Measurements from ENCODE around the gene DENND1B.
A peak's percentile ranks its signal among the peaks of the same experiment; 100 is the strongest.

DNA sequence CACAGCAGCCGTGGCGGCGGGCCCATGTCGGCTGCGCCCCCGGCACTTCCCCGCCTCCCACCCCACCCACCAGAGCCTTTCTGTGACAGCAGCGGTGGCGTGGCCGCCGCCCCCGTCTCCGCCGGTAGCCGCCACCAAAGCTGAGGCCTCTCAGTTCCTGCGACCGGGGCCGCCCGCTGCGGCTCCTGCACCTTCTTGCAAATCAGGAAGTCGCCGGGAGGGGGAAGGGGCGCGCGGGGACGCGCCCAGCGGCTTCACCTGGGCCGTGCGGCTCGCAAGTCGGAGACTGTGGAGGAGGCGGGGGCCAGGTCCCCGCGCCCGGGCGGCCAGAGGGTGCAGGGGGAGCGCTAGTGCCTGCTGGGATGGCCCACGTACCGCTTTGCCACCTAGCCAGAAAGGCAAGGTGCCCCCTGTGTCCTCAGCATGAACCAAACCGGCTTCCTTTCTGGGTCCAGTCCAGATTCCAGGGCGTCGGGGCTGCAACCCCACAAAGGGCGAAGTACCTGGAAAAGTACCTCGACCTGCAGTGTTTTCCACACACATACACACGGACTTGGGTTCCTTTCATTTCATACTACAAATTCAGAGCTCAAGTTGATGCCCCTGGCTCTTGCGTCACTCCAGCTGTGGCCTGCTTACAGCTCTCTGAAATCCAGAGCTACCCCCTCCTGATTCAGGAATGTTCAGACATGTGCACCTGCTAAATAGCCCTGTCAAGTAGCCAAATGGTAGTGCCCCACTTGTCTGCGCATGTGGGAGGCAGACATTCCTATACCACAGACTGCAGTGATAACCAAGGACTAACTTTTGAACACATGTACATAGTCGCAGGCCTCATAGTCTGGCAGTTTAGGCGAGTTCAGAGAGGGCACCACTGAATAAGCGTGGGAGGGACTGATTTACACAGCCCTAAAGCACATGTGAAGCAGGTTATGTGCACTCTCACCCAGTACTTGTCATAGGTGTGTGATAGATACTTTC is at the start of gene DENND1B:
- TF ChIP-seq POLR2A (IDR thresholded peaks at IDR 0.05; ENCODE audit: low read depth, low read length) (no peak), POLR2AphosphoS5 (IDR thresholded peaks at IDR 0.05; ENCODE audit: low read depth, low read length) (no peak), TAF1 (IDR thresholded peaks at IDR 0.05; ENCODE audit: low read depth, low read length) (peak; percentile 10; the same call in 1 of the 2 replicates), POU2F2 (IDR thresholded peaks at IDR 0.05; ENCODE audit: low read depth, low read length) (no peak), PAX5 (IDR thresholded peaks at IDR 0.05; ENCODE audit: insufficient read depth, low read length, severe bottlenecking) (peak; percentile 89)

Data from GM12891 (cell line).